Suprapubic skin (tissue), 4 donors: ENCODE results near the gene RUFY4. TPM values are rescaled to one million over a fixed set of nuclear protein-coding genes. Genes with fewer than 3 reads are reported as not detected.

ENCODE experiments used
- DNase-seq, 2 donors: peaks; one replicate each; pipeline ENCODE4 v3.0.0-alpha.2; 2019; ENCODE audit warnings: low spot score in 2 of 2
- H3K27ac ChIP-seq: fragments of 200-600 bp; sonication (generic); one replicate; pipeline ENCODE4 v1.5.1; 2019
- H3K27me3 ChIP-seq: fragments of 200-600 bp; sonication (generic); one replicate; pipeline ENCODE4 v1.5.1; 2019
- H3K36me3 ChIP-seq: fragments of 200-600 bp; sonication (generic); one replicate; pipeline ENCODE4 v1.5.1; 2019
- H3K4me1 ChIP-seq: fragments of 200-600 bp; sonication (generic); one replicate; pipeline ENCODE4 v1.5.1; 2019
- H3K4me3 ChIP-seq: fragments of 200-600 bp; sonication (generic); one replicate; pipeline ENCODE4 v1.5.1; 2019; ENCODE audit warnings: mild to moderate bottlenecking
- H3K9me3 ChIP-seq: fragments of 200-600 bp; sonication (generic); one replicate; pipeline ENCODE4 v1.5.1; 2019
- CTCF ChIP-seq, 2 donors: fragments of 200-600 bp in 1 of 2; fragments of 450-650 bp in 1 of 2; sonication (generic) in 1 of 2; IDR thresholded peaks; one replicate each; pipeline ENCODE4 v1.5.1; 2016 to 2019; ENCODE audit warnings: antibody characterized with exemption in 2 of 2, mild to moderate bottlenecking in 1 of 2, moderate library complexity in 1 of 2
- EP300 ChIP-seq: sonication (generic); formaldehyde crosslinking; IDR thresholded peaks from one replicate; pipeline ENCODE4 v1.6.1; 2017; ENCODE audit warnings: antibody characterized with exemption
- POLR2A ChIP-seq, 2 donors: fragments of 450-650 bp; IDR thresholded peaks; one replicate each; pipeline ENCODE4 v1.6.1; 2017; ENCODE audit warnings: antibody characterized with exemption in 2 of 2, mild to moderate bottlenecking in 2 of 2, moderate library complexity in 2 of 2
- POLR2AphosphoS5 ChIP-seq, 3 donors: sonication (generic); formaldehyde crosslinking; IDR thresholded peaks; one replicate each; pipeline ENCODE4 v1.6.1; 2017; ENCODE audit warnings: antibody characterized with exemption in 3 of 3
- WGBS: methylation state at CpG from one replicate; pipeline ENCODE4 v1.1.5; 2018; 5-methylcytosine and 5-hydroxymethylcytosine counted together
- total RNA-seq, 4 donors: library from RNA; depleted of rRNA; stranded (reverse); fragments of >200 nt; gene quantifications; one replicate each; pipeline ENCODE4 v1.1.0, GENCODE V29; 2016

The RUFY4 gene
- total RNA-seq, 4 donors from 2014 or later: not detected

DNA sequence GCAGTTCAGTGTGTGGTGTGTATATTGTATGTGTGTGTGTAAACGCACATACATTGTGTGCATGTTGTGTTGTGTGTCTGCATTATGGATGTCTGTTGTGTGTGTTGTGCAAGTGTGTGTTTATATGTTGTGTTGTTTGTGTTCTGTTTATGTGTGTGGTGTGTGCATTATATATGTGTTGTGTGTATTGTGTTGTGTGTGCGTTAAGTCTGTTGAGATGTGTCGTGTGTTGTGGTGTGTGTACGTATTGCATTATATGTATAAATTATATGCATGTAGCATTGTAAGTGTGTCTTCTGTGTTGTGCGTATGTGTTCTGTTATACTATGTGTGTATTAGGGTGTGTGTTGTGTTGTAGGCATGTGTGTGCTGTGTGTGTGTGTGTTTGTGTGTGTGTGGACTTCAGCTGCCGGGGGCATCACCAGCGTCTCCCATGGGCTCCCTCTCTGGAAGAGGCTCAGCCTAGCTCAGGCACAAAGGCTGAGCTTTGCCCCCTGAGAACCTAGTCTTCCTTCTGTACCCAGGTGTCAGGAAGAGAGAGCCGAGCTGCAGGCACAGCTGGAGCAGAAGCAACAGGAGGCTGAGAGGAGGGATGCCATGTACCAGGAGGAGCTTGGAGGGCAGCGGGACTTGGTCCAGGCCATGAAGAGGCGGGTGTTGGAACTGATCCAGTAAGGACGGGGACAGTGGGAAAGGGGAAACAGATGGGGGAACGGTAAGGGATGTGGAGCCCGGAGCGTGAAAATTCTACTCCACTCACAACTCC lies 13.7 kb downstream of the RUFY4 start:
- 78% methylated on average over 14 of the region's 14 CpGs for WGBS
- no peak for DNase-seq

DNA sequence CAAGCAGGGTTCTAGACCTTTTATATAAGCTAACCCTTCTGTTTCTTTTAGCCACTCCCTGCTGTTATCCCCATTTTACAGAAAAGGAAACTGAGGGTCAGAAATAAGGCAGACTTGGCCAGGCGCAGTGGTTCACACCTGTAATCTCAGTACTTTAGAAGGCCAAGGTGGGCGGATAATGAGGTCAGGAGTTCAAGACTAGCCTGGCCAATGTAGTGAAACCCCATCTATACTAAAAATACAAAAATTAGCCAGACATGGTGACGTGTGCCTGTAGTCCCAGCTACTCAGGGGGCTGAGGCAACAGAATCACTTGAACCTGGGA lies 14.3 kb downstream of the RUFY4 start:
- no peak overlapping the region for H3K4me3 ChIP-seq
- WGBS: 91% methylated on average over 3 of the region's 3 CpGs
- no peaks in the 10 kb centered on the region for H3K27me3 ChIP-seq
- peaks cover 6% of the 10 kb centered on the region for H3K9me3 ChIP-seq
- no peak overlapping the region for H3K27ac ChIP-seq
- H3K36me3 ChIP-seq: no peaks in the 10 kb centered on the region
- no peak for DNase-seq
- no peak for TF ChIP-seq CTCF (IDR thresholded peaks at IDR 0.05)
- no peaks in the 10 kb centered on the region for H3K4me1 ChIP-seq

More for the DNA sequence above, 13.7 kb downstream of the RUFY4 start:
- Histone ChIP-seq H3K4me3 (no peak overlapping the region), H3K36me3 (no peaks in the 10 kb centered on the region), H3K4me1 (no peaks in the 10 kb centered on the region), H3K9me3 (peaks cover 6% of the 10 kb centered on the region), H3K27me3 (no peaks in the 10 kb centered on the region), H3K27ac (no peak overlapping the region)
- no peak for TF ChIP-seq CTCF (IDR thresholded peaks at IDR 0.05)
- no peak for TF ChIP-seq POLR2A (IDR thresholded peaks at IDR 0.05)
- TF ChIP-seq POLR2AphosphoS5 (IDR thresholded peaks at IDR 0.05): no peak
- no peak for TF ChIP-seq EP300

DNA sequence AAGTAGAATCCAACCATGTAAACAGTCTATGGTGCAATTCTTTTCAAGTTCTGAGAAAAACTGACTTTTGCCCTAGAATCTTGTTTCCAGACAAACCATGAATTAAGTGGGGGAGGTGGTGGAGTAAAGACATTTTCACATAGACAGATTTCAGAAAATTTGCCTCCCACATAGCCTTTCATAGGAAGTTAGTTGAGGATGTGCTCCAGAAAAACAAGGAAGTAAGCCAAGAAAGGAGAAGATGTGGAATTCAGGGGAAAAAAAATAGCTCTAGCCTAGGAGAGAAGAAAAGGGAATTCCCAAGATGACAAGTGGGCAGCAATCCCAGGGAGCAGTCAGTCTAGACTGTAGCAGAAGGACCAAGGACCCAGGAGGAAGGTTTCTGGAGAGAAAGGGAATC lies 17.4 kb downstream of the RUFY4 start:
- Histone ChIP-seq H3K27ac (no peak overlapping the region), H3K9me3 (peaks cover 6% of the 10 kb centered on the region), H3K4me3 (no peak overlapping the region), H3K27me3 (peaks cover 4% of the 10 kb centered on the region), H3K36me3 (no peaks in the 10 kb centered on the region), H3K4me1 (no peaks in the 10 kb centered on the region)
- no peak for TF ChIP-seq POLR2A (IDR thresholded peaks at IDR 0.05)
- TF ChIP-seq CTCF (IDR thresholded peaks at IDR 0.05): no peak
- TF ChIP-seq EP300: no peak
- TF ChIP-seq POLR2AphosphoS5 (IDR thresholded peaks at IDR 0.05): no peak
- DNase-seq: no peak

GRCh38 chr2:218089259-218089658 lies 20.2 kb downstream of the RUFY4 start:
- no peak for TF ChIP-seq POLR2AphosphoS5 (IDR thresholded peaks at IDR 0.05)
- no peak for TF ChIP-seq POLR2A (IDR thresholded peaks at IDR 0.05)
- TF ChIP-seq CTCF (IDR thresholded peaks at IDR 0.05): no peak
- no peak for TF ChIP-seq EP300
- Histone ChIP-seq H3K4me3 (no peak overlapping the region), H3K36me3 (no peaks in the 10 kb centered on the region), H3K27me3 (peaks cover 7% of the 10 kb centered on the region), H3K27ac (no peak overlapping the region), H3K9me3 (peaks cover 6% of the 10 kb centered on the region), H3K4me1 (no peaks in the 10 kb centered on the region)
- WGBS: 75% methylated on average over 8 of the region's 8 CpGs
- DNase-seq: no peak

- Histone ChIP-seq H3K4me1 (no peaks in the 10 kb centered on the region), H3K27ac (no peak overlapping the region), H3K27me3 (peaks cover 7% of the 10 kb centered on the region), H3K4me3 (no peak overlapping the region), H3K36me3 (no peaks in the 10 kb centered on the region), H3K9me3 (no peaks in the 10 kb centered on the region)
- 88% methylated on average over 3 of the region's 3 CpGs for WGBS
- no peak for TF ChIP-seq EP300
- no peak for TF ChIP-seq POLR2AphosphoS5 (IDR thresholded peaks at IDR 0.05)
- DNase-seq: no peak
Observed at GRCh38 chr2:218091746-218092145, 22.7 kb downstream of the RUFY4 start.

- H3K4me3 ChIP-seq: no peak overlapping the region
- 82% methylated on average over 3 of the region's 3 CpGs for WGBS
- TF ChIP-seq EP300 (no peak), CTCF (IDR thresholded peaks at IDR 0.05) (no peak), POLR2A (IDR thresholded peaks at IDR 0.05) (no peak), POLR2AphosphoS5 (IDR thresholded peaks at IDR 0.05) (no peak)
- no peaks in the 10 kb centered on the region for H3K36me3 ChIP-seq
- peaks cover 7% of the 10 kb centered on the region for H3K27me3 ChIP-seq
- no peak for DNase-seq
- no peaks in the 10 kb centered on the region for H3K4me1 ChIP-seq
- no peak overlapping the region for H3K27ac ChIP-seq
- no peaks in the 10 kb centered on the region for H3K9me3 ChIP-seq
Observed at GRCh38 chr2:218093879-218094278, 24.8 kb downstream of the RUFY4 start.
